Panc1 (cell line): Measurements from ENCODE around the gene ATG13.

Experiments used
- POLR2AphosphoS5 ChIP-seq: IDR thresholded peaks from 2 replicates; pipeline ENCODE4 v1.6.1; 2012; ENCODE audit warnings: mild to moderate bottlenecking, low read depth, low read length, moderate library complexity
- REST ChIP-seq, 2 experiments: IDR thresholded peaks; 2 replicates each; pipeline ENCODE4 v1.6.1; 2011 to 2012; ENCODE audit warnings: low read depth in 2 of 2, control low read depth in 1 of 2, low read length in 1 of 2, mild to moderate bottlenecking in 1 of 2, moderate library complexity in 1 of 2; ENCODE audit not compliant: insufficient read depth in 1 of 2
- TF ChIP-seq, protein P1 (sequence below): fragments of 450-650 bp; IDR thresholded peaks from 2 replicates; pipeline ENCODE4 v1.5.1; 2017; ENCODE audit warnings: mild to moderate bottlenecking

DNA sequence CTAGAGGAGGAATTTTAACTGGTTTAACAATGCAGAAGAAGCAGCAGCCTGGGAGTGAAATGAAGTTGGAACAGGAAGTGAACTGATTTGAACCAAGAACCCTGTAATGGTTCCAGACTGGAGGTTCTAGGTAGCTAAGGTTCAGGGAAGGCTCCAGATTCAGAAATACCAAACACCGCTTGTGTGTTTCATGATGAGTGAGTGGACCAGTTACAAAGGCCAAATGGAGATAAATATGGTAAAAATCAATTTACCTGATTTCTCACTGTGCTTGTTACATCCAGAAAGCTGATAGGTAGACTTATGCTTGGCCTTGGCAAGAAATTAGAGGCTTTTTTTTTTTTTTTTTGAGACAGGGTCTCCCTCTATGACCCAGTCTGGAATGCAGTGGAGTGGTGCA, 12.9 kb downstream of the ATG13 start:
- TF ChIP-seq, protein P1, sequence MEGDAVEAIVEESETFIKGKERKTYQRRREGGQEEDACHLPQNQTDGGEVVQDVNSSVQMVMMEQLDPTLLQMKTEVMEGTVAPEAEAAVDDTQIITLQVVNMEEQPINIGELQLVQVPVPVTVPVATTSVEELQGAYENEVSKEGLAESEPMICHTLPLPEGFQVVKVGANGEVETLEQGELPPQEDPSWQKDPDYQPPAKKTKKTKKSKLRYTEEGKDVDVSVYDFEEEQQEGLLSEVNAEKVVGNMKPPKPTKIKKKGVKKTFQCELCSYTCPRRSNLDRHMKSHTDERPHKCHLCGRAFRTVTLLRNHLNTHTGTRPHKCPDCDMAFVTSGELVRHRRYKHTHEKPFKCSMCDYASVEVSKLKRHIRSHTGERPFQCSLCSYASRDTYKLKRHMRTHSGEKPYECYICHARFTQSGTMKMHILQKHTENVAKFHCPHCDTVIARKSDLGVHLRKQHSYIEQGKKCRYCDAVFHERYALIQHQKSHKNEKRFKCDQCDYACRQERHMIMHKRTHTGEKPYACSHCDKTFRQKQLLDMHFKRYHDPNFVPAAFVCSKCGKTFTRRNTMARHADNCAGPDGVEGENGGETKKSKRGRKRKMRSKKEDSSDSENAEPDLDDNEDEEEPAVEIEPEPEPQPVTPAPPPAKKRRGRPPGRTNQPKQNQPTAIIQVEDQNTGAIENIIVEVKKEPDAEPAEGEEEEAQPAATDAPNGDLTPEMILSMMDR, result no peak
- no peak for TF ChIP-seq POLR2AphosphoS5
- no peak for TF ChIP-seq REST (IDR thresholded peaks at IDR 0.05; ENCODE audit: insufficient read depth in 1 of 2, low read depth in 2 of 2, low read length in 1 of 2)
